ENCODE data around the gene SLC24A4.
A peak's percentile ranks its signal among the peaks of the same experiment; 100 is the strongest.

The SLC24A4 gene

DNA sequence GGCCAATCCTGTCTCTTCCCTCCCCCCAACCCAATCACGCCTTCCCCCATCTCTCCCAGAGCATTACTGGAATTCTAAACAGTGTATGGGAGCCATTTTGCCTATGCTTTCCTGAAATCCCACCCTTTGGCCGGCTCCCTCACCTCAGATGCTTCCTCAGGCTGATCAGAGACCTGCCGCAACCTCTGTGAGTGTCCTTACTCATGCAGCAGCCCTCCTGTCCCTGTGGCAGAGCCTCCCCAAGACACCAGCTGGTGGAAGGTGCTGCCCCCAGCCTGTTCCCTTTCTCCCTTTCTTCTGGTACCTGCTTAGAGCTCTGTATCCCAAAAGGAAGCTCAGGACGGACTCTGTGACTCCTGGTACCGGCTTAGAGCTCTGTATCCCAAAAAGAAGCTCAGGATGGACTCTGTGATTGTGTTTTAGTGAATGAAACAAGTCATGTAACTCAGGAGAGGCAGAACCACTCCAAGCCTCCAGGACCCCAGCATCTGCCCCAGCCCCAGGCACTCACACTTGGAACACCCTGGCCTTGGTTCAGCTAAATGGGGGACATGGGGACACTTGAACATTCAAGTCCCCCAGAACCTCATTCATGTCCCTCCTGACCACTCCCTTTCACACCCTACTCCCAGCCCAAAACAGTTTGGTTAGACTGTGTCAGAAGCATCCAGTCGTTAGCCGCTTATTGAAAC is 161.3 kb downstream of the SLC24A4 start:
- no peak for DNase-seq

DNA sequence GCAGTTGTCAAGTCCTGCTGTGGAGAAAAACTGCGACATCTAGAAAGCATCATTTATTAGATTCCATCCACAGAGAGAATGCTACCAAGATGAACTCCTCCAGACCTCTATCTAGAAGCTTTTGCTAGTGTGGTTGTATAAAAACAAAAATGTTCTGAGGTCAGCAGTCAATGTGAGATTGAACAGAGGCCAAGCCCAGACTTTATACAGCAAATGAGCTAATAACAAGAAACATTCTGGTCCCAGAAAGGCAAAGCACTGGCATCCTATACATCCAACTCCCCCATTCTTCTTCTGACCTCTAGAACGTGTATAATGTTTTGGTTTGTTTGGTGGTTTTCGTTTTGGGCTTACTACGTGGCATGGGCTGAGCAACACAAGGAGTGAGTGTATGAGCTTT is 163.9 kb downstream of the SLC24A4 start:
- no peak for DNase-seq

DNA sequence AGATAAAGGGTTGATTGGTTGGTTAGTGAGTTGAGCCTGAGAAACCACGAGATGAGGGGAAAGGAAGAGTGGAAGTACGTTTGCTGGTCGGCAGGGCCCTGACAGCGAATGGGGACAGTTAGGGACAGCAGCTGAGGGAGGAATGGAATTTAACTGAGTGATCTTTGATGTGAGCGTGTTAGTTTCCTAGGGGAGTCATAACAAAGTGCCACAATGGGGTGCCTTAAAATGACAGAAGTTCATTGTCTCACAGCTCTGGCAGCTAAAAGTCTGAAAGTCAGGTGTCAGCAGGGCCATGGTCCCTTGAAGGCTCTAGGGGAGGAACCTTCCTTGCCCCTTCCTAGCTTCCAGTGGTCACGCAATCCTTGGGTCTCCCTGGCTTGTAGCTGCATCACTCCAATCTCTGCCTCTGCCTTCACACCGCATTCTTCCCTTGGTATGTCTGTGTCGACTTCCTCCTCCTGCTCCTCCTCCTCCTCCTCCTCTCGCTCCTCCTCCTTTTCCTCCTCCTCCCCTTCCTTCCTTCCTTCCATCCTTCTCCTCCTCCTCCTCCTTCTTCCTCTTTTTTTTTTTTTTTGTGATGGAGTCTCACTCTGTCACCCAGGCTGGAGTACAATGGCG is 164.7 kb downstream of the SLC24A4 start:
- DNase-seq, result no peak

DNA sequence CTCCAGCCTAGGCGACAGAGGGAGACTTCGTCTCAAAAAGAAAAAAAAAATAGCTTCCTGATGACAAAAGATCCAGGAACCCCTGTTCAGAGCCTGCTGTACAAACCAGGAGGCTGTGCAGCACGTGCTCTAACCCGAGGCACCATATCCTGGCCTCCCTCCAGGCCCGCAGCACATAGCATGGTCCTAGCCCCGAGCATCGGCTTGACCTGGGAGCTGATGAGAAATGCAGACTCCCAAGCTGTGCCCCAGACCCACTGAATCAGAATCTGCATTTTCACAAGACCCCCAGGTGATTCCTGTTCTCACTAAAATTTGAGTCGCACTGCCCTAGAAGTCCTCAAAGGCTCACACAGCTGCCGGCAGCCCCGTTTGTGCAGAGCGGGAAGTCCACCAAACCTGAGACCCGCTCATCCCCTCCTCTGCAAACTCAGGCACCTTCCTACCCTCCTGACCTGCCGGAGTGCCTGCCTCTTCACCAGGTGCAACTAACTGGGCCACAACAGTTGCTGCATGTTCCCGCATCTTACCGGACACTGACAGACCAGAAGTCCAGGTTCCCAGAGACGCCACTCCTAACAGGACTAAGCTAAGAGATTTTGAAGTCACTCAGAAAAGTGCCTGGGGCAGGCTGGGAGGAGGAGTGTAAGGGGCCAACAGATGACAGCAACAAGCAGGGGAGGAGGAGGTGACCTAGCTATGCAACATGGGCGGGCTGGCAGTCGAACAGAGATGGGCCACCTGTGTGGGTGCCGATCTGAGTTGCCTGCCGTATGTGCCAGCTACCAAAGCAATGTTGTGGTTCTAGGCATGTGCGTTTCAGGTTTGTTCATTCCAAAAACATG is 166.7 kb downstream of the SLC24A4 start:
- DNase-seq, result no peak

DNA sequence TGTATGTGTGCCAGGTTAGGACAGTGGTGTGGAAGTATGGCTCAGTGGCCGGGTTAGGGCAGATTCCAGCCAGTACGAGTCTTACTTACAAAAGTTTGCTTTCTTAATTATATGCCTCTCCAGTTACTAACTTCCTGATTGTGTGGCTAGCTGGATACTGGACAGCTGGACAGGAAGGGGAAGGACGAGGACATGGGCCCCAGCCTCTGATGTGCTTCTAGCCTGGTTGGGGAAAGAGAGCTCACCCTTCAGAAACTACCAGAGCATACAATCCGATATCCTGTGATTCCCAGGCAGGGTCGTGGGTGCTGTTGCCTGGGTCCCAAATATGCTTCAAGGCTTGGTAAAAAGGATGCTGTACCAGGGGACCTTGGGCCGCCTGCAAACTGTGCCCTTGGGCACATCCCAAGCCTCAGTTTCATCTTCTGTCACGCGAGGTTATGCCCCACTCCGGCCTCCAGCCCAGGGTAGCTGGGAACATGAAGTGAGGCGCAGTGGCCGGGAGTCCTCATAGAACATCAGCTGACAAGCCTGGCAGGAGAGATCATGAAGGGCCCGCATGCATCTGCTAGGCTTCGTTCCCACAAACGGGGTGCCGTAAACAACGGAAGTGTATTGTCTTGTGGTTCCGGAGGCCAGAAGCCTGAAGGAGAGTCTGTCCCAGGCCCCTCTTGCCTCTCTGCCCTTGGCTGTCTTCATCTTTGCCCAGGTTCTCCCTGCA is 167.4 kb downstream of the SLC24A4 start:
- no peak for DNase-seq

DNA sequence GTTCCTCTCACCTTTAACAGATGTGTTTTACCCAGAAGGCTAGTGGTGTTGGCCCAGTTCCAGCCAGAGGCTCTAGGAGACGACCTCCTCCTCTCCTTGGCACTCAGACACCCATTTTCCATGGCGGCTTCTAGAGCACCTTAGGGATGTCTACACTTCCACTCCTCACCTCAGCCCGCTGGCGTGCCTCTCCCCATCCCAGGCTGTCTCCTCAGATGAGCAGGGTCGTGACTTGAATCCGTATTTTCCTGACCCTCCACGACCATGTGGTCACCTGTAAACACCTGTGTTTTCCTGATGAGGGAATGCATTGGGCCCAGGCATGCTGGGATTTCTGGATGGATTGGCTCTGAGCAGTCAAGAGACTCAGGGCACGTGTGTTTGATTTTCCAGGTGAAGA is 168.8 kb downstream of the SLC24A4 start:
- DNase-seq, result no peak

DNA sequence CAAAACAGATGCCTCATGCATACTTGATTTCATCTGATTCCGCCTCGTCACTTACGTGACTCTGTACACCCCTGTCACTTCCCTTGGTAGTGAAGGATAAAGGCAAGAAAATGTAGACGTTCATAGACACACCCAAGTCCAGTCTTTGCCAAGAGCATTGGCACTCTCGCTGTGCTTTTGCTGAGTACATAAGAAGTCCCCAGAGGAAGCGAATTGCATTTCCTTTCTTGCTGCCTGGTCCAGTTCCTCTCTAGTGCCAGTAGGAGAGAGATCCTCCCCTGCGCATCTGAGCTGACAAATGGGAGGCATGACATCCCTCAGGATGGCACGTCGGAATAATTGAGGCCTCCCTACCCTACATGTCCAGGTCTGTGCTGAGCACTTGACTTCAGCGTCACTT is 169.3 kb downstream of the SLC24A4 start:
- no peak for DNase-seq

DNA sequence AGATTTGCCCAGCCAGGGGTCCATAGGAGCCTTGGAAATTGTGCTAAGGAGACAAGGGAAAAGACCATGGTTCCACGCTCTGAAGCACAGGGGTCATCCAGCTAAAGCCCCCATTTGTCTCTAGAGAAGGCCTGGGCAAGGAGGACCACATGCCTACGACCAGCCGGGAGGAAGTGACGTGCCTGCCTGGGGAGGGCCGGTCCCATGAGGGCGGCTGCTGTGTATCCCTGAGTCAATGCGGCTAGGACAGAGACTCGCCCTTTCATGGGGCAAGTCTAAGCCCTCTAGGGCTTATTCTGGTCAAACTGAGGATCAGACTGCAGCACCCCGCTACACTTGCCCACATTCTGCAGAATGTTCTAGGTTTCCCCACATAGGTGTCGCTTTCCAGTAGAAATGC is 170.1 kb downstream of the SLC24A4 start:
- DNase-seq, result no peak

DNA sequence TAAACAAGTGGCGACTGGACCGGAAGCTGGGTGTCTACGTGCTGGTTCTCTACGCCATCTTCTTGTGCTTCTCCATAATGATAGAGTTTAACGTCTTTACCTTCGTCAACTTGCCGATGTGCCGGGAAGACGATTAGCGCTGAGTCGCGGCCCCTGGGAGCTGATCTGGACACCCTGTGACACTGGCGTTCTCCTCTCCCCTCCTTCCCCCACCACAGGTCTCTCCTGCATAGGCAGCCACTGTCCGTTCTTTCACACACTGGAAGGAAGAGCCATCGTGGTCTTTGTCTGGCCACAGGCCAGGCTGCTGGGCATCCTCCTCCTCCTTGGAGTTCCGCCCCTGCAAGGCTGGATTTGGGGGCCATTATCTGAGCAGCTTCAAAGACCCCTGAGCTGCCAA is 170.5 kb downstream of the SLC24A4 start:
- no peak for DNase-seq

DNA sequence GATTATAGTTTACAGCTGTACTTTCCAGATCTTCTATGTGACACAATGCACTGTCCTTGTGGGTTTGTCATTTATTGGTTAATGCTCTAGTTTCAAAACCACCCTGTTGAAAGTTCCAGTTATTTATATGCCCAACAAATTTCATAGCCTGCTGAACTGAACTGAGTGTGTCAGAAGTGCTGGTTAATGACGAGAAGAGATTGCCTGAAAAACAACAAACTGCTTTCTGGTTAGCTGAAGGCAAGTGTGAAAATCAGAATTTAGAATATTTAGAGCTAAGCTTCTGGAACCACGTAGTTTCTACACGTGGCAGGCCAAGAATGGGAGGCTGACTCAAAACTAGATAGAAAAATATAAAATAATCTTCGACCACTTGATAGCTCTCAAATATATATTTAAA is 171.5 kb downstream of the SLC24A4 start:
- DNase-seq, result no peak

DNA sequence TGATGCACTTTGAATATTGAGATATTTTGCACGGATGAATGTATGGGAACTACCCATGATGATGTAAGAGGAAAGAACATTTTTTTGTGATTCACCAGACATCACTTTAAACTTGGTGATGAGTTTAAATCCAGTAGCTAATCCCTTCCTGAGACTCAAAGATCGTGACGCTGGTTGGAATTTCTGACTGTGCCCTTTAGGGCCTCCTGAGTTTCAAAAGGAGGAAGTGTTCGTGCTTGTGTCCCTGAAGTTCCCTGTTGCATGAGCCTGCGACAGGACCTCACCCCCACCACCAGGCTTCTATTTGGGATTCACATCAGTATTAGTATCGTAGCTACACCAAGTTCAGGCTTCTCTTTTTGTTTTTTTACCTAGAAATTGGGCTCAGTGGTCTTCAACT is 172.1 kb downstream of the SLC24A4 start:
- DNase-seq, result no peak

DNA sequence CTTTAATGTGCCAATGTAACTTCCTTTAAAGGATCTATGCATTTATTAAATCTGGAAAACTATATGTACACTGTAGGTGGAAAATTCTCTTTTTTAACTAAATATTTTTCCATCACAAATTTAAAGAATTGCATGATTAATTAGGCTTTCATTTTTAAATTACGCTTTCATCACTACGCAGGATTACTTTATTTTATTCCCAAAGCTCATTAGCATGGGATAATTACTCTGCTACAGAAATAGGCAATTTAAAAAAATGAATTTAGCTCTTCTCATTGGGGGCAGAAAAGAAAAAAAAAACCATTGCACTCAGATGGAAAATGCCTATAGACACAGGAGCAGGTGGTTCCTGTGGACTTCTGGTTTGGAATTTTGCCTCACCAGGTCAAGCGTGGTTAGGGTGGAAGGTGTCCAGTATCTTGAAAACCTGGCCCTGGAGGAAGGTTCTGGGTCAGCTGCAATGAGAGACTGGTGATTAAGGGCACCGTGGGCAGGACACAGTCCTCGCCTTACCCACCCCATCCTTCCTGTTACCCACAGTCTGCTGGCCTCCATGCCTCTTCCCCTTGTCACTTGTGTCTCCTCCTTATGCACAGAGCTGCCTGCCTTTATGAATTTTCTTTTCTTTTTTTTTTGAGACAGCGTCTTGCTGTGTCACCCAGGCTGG is 173.4 kb downstream of the SLC24A4 start:
- DNase-seq, result no peak

DNA sequence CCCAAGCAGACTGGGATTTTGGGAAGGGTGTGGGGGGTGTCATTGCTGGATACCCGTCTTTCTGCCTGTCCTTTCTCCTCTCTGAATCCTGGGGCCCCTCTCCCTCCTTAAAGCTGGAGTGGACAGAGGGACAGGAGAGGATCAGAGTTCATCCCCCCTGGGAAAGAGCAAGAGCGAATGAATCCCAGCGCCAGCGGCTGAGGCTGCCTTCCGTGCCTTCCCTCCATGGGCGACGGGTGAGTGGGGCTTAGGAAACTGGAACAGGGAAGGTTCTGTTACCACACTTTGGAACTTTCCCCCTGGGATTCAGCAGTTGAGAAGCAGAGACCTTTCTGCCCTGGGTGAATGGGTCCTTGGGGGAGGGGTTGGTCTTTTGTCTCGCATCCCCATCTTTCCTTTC is 174.4 kb downstream of the SLC24A4 start:
- no peak for DNase-seq

DNA sequence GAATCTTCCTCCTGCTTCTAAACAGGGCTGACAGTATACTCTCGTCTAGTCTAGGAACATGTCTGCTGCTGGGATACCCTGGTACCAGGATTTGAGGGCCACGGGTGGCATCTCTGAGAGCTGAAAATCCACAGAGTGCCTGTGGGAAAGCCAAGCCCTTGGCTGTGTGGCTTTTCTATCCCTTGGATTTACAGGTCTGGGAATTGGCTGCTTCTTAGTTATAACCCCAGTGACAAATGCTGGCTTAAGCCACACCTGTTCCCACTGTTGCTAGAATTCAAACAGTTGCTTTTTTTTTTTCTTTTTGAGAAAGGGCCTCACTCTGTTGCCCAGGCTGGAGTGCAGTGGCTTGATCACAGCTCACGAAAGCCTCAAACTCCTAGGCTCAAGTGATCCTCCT is 176.3 kb downstream of the SLC24A4 start:
- DNase-seq, result no peak

DNA sequence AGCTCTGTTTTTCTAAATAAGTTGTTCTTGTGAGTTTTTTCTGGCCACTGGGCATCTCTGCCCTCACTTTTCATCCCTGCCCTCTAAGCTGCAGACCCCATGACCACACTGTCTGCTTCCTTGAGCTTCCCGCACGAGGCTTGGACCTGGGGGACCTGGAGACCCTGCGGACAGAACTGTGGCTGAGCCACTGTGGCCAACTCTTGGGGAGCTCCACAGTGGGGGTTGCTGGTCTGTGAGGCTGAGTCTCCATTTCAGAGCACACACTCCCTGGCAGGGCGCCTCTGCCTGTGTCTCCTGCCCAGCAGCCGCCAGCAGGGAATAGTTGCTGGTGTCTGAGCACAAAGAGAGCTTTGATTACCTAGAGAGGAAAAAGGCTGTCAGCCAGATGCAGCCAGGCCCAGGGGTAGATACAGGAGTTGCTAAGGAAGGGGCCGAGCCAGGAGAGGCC is 177.6 kb downstream of the SLC24A4 start:
- DNase-seq, result no peak

DNA sequence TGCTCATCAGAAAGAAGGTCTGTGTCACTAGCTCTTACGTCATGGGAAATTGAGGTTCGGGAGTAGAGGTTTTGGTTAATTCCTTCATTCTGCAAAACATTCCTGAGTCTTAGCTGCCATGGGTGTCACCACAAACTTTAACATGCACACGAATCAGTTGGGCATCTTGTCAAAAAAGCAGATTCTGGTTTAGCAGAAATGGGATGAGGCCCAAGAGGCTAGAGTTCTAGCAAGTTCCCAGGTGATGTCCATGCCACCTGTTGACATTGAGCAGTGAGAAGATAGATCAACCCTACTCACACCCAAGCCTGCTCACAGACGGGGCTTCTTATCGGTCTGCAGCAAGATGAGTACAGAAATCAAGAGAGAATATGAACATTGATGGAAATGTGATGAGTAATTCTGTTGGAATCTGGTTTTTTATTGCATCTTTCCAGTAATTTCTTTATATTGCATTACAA is 179.0 kb downstream of the SLC24A4 start:
- DNase-seq, result no peak

DNA sequence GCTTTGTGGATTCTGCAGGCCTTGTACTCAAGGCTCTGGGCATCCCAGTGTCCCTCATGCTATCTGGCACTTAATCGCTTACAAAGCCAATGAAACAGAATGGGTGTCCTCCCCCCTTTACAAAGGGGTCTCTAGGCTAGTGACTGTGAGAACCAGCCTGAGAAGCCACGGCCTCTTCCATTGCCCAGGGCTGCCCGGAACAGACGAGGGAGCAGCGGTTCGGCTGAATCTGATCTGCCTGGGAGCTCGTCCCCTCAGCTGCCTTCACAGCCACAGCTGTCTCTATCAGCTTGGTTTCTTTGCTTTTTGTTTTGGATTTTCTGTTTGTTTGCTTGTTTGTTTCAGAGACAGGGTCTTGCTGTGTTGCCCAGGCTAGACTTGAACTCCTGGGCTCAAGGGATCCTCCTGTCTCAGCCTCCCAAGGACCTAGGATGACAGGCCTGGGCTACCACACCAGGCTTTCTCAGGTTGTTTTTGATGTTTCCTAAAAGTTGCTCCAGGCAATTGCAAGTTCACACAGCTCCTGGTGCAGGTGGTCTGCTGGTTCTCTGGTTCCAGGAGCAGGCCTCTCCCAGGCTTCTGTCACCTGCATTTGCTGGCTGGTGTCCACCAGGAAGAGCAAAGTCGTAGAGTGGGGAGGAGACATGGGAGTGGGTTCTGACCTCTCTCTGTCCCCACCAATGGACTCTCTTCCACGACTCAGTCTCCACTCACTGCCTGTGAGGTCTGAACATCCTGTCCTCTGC is 179.7 kb downstream of the SLC24A4 start:
- no peak for DNase-seq

DNA sequence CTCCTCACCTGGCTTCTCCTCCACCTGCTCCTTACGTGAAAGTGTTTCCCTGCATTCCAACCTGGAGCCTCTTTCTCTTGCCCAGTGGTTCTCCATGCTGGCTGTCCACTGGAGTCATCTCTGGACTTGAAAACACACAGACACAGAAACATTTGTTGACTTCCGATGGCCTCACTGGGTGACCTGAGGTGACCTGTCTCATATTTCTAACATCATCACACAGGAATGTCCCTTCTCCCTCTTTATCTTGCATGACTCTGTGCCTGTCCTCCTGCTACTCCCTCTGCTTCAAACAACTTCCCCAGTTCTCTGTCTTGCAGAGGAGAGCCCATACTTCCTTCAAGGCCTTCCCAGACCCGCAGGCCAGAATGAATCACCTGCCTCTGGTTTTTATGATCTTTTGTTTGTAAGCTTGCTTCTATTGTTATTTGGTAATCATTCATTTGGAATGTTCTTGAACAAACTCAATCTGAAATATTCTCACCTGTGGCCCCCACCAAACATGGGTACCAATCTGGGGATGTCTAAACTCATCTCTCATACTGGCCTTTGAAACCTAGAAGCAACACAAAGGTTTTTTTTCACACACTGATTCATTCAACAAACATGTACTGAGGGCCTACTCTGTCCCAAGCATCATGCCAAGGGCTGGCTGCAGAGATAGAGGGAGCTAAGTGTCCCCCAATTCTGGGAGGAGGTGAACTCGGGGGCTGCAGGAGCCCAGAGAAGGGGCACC is 181.0 kb downstream of the SLC24A4 start:
- no peak for DNase-seq

DNA sequence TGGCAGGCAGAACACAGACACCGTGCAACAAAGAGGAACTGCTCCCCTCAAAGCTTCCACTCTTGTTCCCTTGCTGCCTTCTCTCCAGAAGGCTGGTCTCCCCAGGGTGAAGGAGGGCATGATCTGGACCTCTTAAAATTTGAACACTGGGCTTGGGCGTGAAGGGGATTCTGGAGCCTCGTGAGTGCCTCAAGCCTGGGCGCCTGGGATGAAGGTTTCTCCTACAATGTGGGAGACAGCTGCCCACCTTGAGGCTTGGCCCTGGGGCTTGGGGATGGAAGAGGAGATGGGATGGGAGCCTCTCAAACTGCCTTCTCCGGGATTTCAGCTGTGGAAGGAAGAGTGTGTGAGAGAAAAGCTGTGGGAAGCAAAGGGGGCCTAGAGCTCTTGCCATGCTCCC is 182.9 kb downstream of the SLC24A4 start:
- DNase-seq, result no peak

DNA sequence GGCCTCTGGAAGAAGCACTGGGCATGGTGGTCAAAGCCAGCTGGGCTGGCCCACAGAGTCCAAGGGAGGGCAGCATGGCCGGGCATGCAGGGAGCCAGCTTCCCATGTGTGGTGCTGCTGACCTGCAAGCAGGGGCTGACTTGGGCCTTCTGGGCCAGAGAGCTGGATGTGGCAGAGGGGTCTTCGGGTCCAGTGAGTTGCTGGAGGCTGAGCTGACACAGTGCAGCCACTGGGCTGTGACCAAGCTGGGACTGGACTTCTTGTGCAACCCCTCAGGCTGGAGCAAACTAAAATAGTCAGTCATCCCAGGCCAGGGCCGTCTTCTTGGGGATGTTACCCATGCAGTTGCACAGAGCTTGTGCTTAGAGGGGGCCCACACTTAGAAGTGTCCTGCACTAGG is 183.3 kb downstream of the SLC24A4 start:
- no peak for DNase-seq

DNA sequence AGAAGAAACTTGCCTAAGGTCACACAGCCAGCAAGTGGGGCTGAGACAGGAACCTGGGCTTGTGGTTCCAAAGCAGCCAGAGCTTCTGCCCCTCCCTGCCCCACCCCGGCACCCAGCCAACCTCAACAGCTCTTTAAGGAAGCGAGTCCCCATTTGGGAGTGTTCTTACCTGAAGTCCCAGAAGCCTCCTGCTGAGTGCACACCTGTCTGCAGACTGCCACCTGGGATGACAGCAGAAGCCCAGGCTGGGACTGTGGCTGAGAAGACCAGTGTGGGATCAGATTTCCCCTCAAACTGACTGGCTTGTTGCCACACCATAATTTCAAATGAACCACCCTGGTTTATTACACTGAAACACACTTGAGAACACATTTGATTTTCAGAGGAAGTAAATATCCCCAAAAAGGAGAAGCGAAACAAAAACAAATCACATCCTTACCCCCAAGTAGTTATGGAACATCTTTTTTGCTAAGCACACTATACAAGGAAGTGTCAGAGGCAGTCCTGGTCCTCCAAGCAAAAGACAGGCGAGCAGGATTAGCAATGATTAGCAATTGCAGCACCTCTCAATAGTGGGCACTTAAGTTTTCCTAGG is 184.3 kb downstream of the SLC24A4 start:
- peak; percentile 95 for DNase-seq

Data from NCI-H1105 (cell line).